ENCODE data around the gene VPS51. TPM values are rescaled to one million over a fixed set of nuclear protein-coding genes. Genes with fewer than 3 reads are reported as not detected.

VPS51 gene
- total RNA-seq, 1 experiment from 2014 or later = 77.0 TPM

DNA sequence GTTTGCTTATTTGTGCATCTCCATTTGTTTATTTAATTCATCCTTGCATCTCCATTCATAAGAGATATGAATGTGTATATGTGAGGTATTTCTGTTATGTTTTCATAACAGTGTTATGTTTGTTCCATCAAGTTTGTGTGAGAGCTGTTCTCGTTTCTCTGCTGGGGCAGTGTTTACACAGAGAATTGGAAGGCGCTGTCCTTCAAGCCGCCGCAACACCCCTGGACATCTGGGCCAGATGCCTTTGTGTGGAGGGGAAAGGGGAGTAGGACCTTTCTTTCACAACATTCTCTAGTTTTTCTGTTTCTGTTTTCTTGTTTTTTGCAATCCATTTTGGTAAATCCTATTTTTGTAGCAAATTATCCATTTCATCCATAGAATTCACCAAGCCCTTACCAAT is 8.6 kb downstream of the VPS51 start:
- no peaks in the 10 kb centered on the region for H3K9me3 Mint-ChIP-seq (ENCODE audit: unreplicated experiment)
- ChIA-PET CTCF (no interaction called here), POLR2A (interaction anchor here (0.9 kb wide), 1 partner anchor 21 kb away, joined by 3 read pairs; the partner anchor contains the start of gene CDCA5)
- no peak for DNase-seq (ENCODE audit: unreplicated experiment)
- peaks cover 19% of the 10 kb centered on the region for H3K36me3 Mint-ChIP-seq (ENCODE audit: insufficient read depth, unreplicated experiment)
- H3K27ac Mint-ChIP-seq (ENCODE audit: low read depth, unreplicated experiment) = no peak overlapping the region
- no peaks in the 10 kb centered on the region for H3K4me1 Mint-ChIP-seq (ENCODE audit: insufficient read depth, unreplicated experiment)
- BruUV-seq (replicated peaks) = no TSS peak
- TF ChIP-seq, protein P1, sequence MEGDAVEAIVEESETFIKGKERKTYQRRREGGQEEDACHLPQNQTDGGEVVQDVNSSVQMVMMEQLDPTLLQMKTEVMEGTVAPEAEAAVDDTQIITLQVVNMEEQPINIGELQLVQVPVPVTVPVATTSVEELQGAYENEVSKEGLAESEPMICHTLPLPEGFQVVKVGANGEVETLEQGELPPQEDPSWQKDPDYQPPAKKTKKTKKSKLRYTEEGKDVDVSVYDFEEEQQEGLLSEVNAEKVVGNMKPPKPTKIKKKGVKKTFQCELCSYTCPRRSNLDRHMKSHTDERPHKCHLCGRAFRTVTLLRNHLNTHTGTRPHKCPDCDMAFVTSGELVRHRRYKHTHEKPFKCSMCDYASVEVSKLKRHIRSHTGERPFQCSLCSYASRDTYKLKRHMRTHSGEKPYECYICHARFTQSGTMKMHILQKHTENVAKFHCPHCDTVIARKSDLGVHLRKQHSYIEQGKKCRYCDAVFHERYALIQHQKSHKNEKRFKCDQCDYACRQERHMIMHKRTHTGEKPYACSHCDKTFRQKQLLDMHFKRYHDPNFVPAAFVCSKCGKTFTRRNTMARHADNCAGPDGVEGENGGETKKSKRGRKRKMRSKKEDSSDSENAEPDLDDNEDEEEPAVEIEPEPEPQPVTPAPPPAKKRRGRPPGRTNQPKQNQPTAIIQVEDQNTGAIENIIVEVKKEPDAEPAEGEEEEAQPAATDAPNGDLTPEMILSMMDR (IDR thresholded peaks at IDR 0.05; ENCODE audit: unreplicated experiment) = no peak
- no peak overlapping the region for H3K4me3 Mint-ChIP-seq (ENCODE audit: unreplicated experiment)
- H3K27me3 Mint-ChIP-seq (ENCODE audit: insufficient read depth, unreplicated experiment) = no peaks in the 10 kb centered on the region
- intact Hi-C loops (cut with micrococcal nuclease) = no loop called here

- H3K9me3 Mint-ChIP-seq (ENCODE audit: unreplicated experiment) = no peaks in the 10 kb centered on the region
- H3K36me3 Mint-ChIP-seq (ENCODE audit: insufficient read depth, unreplicated experiment) = peaks cover 31% of the 10 kb centered on the region
- intact Hi-C loops (cut with micrococcal nuclease) = no loop called here
- no TSS peak for BruUV-seq (replicated peaks)
- no peak for DNase-seq (ENCODE audit: unreplicated experiment)
- H3K4me3 Mint-ChIP-seq (ENCODE audit: unreplicated experiment) = no peak overlapping the region
- H3K4me1 Mint-ChIP-seq (ENCODE audit: insufficient read depth, unreplicated experiment) = peaks cover 5% of the 10 kb centered on the region
- TF ChIP-seq, protein P1 (IDR thresholded peaks at IDR 0.05; ENCODE audit: unreplicated experiment) = no peak
- no peak overlapping the region for H3K27ac Mint-ChIP-seq (ENCODE audit: low read depth, unreplicated experiment)
- H3K27me3 Mint-ChIP-seq (ENCODE audit: insufficient read depth, unreplicated experiment) = no peaks in the 10 kb centered on the region
- CTCF ChIA-PET = interaction anchor here (0.7 to 0.8 kb wide), 2 partner anchors 8 to 208 kb away, joined by 4 read pairs; no protein-coding TSS in a partner anchor
- POLR2A ChIA-PET = interaction anchor here (5.8 kb wide), 1 partner anchor 9 kb away, joined by 63 read pairs; the partner anchor contains the start of gene VPS51
Measured at GRCh38 chr11:65107078-65107477, 11.1 kb downstream of the VPS51 start.

DNA sequence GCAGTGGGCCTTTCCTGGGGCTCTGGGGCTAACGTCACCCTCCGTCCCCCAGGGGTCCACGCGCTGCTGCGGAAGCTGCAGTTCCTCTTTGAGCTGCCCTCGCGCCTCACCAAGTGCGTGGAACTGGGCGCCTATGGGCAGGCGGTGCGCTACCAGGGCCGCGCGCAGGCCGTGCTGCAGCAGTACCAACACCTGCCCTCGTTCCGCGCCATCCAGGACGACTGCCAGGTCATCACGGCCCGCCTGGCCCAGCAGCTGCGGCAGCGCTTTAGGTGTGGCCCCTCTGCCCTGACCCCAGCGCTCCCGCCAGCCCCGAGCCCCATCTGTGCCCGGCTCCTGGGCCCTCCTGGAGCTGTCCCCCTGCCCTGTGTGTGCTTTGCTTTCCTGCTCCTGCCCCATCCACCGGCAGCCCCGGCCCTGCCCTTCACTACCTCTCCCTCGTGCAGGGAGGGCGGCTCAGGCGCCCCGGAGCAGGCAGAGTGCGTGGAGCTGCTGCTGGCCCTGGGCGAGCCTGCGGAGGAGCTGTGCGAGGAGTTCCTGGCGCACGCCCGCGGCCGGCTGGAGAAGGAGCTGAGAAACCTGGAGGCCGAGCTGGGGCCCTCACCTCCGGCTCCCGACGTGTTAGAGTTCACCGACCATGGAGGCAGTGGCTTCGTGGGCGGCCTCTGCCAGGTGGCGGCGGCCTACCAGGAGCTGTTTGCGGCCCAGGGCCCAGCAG is 11.9 kb downstream of the VPS51 start:
- no TSS peak for BruUV-seq (replicated peaks)
- CTCF ChIA-PET = interaction anchor here (0.7 to 1.1 kb wide), 4 partner anchors 9 to 207 kb away, joined by 3 to 4 read pairs (median 4); no protein-coding TSS in a partner anchor
- Mint-ChIP-seq H3K27ac (ENCODE audit: low read depth, unreplicated experiment) (no peak overlapping the region), H3K4me3 (ENCODE audit: unreplicated experiment) (no peak overlapping the region), H3K4me1 (ENCODE audit: insufficient read depth, unreplicated experiment) (peaks cover 6% of the 10 kb centered on the region), H3K27me3 (ENCODE audit: insufficient read depth, unreplicated experiment) (no peaks in the 10 kb centered on the region), H3K36me3 (ENCODE audit: insufficient read depth, unreplicated experiment) (peaks cover 32% of the 10 kb centered on the region), H3K9me3 (ENCODE audit: unreplicated experiment) (no peaks in the 10 kb centered on the region)
- POLR2A ChIA-PET = interaction anchor here (0.8 to 5.8 kb wide), 3 partner anchors 9 to 13 kb away, joined by 3 to 63 read pairs (median 5); partner anchors contain the start of genes VPS51 and ZNHIT2
- TF ChIP-seq, protein P1 (IDR thresholded peaks at IDR 0.05; ENCODE audit: unreplicated experiment) = no peak
- intact Hi-C loops (cut with micrococcal nuclease) = no loop called here
- no peak for DNase-seq (ENCODE audit: unreplicated experiment)

GRCh38 chr11:65108469-65109123 is 12.6 kb downstream of the VPS51 start:
- H3K4me1 Mint-ChIP-seq (ENCODE audit: insufficient read depth, unreplicated experiment) = peaks cover 11% of the 10 kb centered on the region
- no peaks in the 10 kb centered on the region for H3K9me3 Mint-ChIP-seq (ENCODE audit: unreplicated experiment)
- ChIA-PET CTCF (interaction anchor here (0.6 to 1.3 kb wide), 5 partner anchors 9 to 386 kb away, joined by 3 to 5 read pairs (median 3); no protein-coding TSS in a partner anchor), POLR2A (interaction anchor here (0.8 to 5.8 kb wide), 4 partner anchors 9 to 388 kb away, joined by 3 to 63 read pairs (median 4); partner anchors contain the start of genes VPS51 and ZNHIT2)
- DNase-seq (ENCODE audit: unreplicated experiment) = no peak
- TF ChIP-seq, protein P1 (IDR thresholded peaks at IDR 0.05; ENCODE audit: unreplicated experiment) = no peak
- H3K27ac Mint-ChIP-seq (ENCODE audit: low read depth, unreplicated experiment) = no peak overlapping the region
- no peaks in the 10 kb centered on the region for H3K27me3 Mint-ChIP-seq (ENCODE audit: insufficient read depth, unreplicated experiment)
- H3K4me3 Mint-ChIP-seq (ENCODE audit: unreplicated experiment) = no peak overlapping the region
- peaks cover 26% of the 10 kb centered on the region for H3K36me3 Mint-ChIP-seq (ENCODE audit: insufficient read depth, unreplicated experiment)
- BruUV-seq (replicated peaks) = no TSS peak
- intact Hi-C loops (cut with micrococcal nuclease) = no loop called here

All from MCF 10A (cell line).